Measurements from ENCODE around the gene ARMH1.

ARMH1 gene

GRCh38 chr1:44631647-44632539 lies 42.6 kb upstream of the ARMH1 start (continued):
- TF ChIP-seq ZNF518A (tag by site-specific recombination; conservative IDR thresholded peaks at IDR 0.05; ENCODE audit: low read depth), result peak; percentile 56; the same call in 1 of the 2 replicates
- TF ChIP-seq ZSCAN16 (tag by site-specific recombination; IDR thresholded peaks at IDR 0.05), result no peak
- no peak; the same call in 1 of the 2 replicates for TF ChIP-seq ZNF785 (tag by site-specific recombination; IDR thresholded peaks at IDR 0.05)
- no peak for TF ChIP-seq RBAK (tag by site-specific recombination; IDR thresholded peaks at IDR 0.05)
- peak; percentile 76 for TF ChIP-seq ZBTB26 (tag by site-specific recombination; optimal IDR thresholded peaks at IDR 0.05)
- no peak for TF ChIP-seq ZNF585B (tag by site-specific recombination; IDR thresholded peaks at IDR 0.05)
- TF ChIP-seq ZNF514 (tag by site-specific recombination; IDR thresholded peaks at IDR 0.05), result no peak
- TF ChIP-seq ZNF777 (tag by site-specific recombination; IDR thresholded peaks at IDR 0.05; ENCODE audit: borderline replicate concordance), result no peak
- 0 out of 2 replicates have a peak, but pooled peaks have one; percentile 33 for TF ChIP-seq HOXC10 (CRISPR knock-in tag; IDR thresholded peaks at IDR 0.05)
- TF ChIP-seq ZBTB21 (tag by site-specific recombination; IDR thresholded peaks at IDR 0.05), result peak; percentile 41; the same call in 1 of the 2 replicates
- TF ChIP-seq KLF7 (tag by site-specific recombination; IDR thresholded peaks at IDR 0.05; ENCODE audit: borderline replicate concordance), result peak; percentile 45; the same call in 1 of the 2 replicates
- no peak for TF ChIP-seq ZNF558 (tag by site-specific recombination; IDR thresholded peaks at IDR 0.05)
- peak; percentile 91; the same call in 1 of the 2 replicates for TF ChIP-seq ZEB2 (tag by site-specific recombination; IDR thresholded peaks at IDR 0.05)
- TF ChIP-seq ZNF426 (tag by site-specific recombination; IDR thresholded peaks at IDR 0.05), result no peak
- TF ChIP-seq WT1 (tag by site-specific recombination; IDR thresholded peaks at IDR 0.05), result no peak
- TF ChIP-seq PRDM10 (tag by site-specific recombination; IDR thresholded peaks at IDR 0.05), result peak; percentile 49; the same call in 1 of the 2 replicates
- no peak for TF ChIP-seq ZNF350 (tag by site-specific recombination; IDR thresholded peaks at IDR 0.05)
- peak; percentile 75 for TF ChIP-seq YY1 (tag by site-specific recombination; IDR thresholded peaks at IDR 0.05)
- no peak for TF ChIP-seq CTCF (tag by site-specific recombination; IDR thresholded peaks at IDR 0.05)
- peak; percentile 55 for TF ChIP-seq ZNF660 (tag by site-specific recombination; IDR thresholded peaks at IDR 0.05)
- TF ChIP-seq ZSCAN23 (tag by site-specific recombination; IDR thresholded peaks at IDR 0.05), result peak; percentile 72; the same call in 1 of the 2 replicates
- TF ChIP-seq ZNF701 (tag by site-specific recombination; IDR thresholded peaks at IDR 0.05), result no peak
- TF ChIP-seq ZXDB (tag by site-specific recombination; IDR thresholded peaks at IDR 0.05), result peak; percentile 88
- TF ChIP-seq ZNF639 (tag by site-specific recombination; IDR thresholded peaks at IDR 0.05), result peak; percentile 73
- no peak for TF ChIP-seq ZNF211 (tag by site-specific recombination; IDR thresholded peaks at IDR 0.05; ENCODE audit: low read depth)
- TF ChIP-seq ZNF416 (tag by site-specific recombination; IDR thresholded peaks at IDR 0.05), result no peak
- TF ChIP-seq ZNF529 (tag by site-specific recombination; IDR thresholded peaks at IDR 0.05; ENCODE audit: insufficient replicate concordance), result no peak

Measured in HEK293 (cell line).